Activated CD4-positive, alpha-beta T cell treated with anti-CD3 and anti-CD28 coated beads, Interleukin-10, Interleukin-2, amounts not matched to agents 100 ng/mL and 50 ng/mL, durations not matched to agents 16 hours and 8 hours (primary cell): ENCODE results near the gene ACAD11.

Source experiments
- DNase-seq: peaks from one replicate; pipeline ENCODE4 v3.0.0-alpha.2; 2020

The ACAD11 gene, protein sequence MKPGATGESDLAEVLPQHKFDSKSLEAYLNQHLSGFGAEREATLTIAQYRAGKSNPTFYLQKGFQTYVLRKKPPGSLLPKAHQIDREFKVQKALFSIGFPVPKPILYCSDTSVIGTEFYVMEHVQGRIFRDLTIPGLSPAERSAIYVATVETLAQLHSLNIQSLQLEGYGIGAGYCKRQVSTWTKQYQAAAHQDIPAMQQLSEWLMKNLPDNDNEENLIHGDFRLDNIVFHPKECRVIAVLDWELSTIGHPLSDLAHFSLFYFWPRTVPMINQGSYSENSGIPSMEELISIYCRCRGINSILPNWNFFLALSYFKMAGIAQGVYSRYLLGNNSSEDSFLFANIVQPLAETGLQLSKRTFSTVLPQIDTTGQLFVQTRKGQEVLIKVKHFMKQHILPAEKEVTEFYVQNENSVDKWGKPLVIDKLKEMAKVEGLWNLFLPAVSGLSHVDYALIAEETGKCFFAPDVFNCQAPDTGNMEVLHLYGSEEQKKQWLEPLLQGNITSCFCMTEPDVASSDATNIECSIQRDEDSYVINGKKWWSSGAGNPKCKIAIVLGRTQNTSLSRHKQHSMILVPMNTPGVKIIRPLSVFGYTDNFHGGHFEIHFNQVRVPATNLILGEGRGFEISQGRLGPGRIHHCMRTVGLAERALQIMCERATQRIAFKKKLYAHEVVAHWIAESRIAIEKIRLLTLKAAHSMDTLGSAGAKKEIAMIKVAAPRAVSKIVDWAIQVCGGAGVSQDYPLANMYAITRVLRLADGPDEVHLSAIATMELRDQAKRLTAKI

DNA sequence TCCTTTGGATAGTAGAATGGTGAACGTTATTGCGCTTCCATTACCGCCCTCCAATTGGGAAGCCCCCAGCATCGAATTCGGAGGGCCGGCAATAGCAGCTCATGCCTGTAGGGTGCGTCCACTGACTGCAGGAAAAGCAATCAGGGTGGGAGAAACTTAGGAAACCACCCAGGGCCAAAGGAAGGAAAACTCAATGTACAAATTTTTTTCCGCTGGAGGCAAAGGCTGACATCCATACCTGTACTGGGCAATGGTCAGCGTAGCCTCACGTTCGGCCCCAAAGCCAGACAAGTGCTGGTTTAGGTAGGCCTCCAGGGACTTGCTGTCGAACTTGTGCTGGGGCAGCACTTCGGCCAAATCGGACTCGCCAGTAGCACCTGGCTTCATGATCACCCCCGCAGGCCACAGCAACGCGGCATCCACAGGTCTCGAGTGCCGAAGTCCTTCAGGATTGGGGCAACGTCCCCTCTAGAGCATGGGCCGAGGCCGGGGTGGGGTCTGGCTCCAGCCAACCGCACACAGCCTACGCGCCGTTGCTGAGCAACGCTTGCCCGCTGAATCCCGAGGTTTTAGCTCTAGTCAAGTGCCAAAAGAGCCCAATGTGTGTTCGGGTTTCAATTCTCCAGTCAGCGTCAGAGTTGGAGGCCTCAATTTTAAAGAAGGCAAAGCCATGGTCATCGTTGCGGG is at the start of gene ACAD11:
Gene ACAD11, minus strand, starts transcription at position 445 of the 687 bp plus-strand sequence. Its CDS starts 58 bp downstream, at position 387.
- peak; percentile 50 for DNase-seq

DNA sequence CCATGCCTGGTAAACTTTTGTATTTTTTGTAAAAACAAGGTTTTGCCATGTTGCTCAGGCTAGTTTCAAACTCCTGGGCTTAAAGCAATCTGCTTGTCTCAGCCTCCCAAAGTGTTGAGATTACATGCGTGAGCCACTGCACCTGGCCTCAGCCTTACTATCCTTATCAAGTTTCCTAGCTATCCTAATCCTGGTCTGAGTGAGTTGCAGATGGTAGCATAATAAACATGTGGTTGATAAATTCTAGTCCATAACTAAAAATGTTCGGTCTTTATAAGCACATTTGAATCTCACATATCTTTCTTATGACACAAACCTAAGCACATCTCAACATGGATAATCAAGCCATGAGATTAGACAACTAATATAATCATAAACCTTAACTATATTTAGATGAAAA is 44.1 kb upstream of the ACAD11 start:
- DNase-seq = no peak

DNA sequence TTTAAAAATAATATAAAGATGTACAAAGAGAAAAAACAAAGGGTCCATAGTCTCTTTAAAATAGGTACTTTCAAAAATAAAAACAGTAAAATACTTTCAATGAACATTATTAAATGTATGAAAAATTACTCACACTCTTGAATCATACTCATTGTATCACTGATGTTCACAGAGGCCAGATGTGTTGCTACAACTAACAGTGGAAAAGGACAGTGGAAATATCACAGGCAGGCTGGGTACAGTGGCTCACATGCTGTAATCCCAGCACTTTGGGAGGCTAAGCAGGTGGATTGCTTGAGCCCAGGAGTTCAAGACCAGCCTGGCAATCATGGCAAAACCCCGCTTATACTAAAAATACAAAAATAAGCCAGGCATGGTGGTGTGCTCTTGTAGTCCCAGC is 35.8 kb upstream of the ACAD11 start:
- DNase-seq = no peak

DNA sequence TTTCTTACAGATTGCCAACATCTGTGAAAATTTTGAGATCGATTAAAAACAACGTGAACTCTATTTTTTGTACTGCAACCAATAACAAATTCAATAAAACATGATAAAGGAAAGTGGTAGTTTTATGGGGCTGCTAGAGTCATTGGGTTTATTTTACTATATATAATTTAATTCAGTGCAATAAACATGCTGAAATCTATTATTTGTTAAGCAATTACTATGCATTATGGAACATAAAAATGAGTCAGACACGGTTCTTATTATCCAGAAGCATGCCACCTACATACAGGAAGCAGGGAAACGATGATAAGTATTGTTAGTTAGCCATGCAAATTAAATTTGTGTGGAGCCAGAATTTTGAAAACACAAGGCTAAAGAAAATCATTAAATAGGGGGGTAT is 35.4 kb upstream of the ACAD11 start:
- no peak for DNase-seq

DNA sequence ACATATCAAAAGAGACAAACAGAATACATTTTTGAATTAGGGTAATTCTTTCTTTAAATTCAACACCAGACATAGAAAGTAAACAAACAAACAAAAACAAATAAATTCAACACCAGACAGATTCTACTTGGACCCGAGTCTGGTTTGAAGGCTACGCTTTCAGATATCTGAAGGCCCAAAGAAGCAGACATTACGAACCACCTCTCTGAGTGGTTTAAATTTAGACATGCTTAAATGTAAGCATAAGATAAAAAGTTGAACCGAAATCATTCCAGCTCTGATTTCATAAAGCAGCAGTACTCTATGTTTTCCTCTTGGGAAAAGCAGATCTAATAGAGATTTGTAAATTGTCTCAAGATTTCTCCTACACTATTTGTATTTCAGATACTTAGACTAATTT is 30.4 kb upstream of the ACAD11 start:
- DNase-seq = no peak

DNA sequence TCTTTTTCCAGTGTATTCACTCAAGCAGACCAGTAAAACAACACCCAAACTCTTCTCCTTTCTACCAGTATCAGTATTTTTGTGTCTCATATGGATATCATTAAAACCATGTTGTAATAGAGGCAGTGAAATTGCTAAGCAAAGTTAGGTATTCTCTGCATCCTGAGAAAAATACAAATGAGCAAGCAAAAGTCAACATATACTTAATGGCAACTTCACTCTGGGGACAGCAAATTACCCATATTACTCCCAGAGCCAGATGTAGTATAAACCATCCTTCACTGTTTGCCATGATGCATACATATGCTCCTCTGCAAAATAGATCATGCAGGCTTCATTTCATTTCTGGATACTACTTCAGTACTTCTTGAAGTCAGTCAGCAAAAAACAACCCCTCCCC is 22.6 kb upstream of the ACAD11 start:
- DNase-seq = no peak

DNA sequence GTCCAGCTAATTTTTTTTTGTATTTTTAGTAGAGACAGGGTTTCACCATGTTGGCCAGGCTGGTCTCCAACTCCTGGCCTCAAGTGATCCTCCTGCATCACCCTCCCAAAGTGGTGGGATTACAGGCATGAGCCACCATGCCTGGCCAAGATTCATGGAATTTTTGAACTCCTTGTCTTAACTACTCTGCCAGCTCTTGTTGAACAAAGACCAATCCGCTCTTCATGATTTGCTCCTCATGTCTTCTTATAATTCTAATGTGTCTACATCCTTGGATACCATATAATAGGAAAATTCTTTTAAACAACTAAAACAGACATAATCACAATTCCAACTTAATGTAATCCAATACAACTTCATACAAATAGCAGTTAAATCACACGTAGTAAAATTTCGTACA is 21.8 kb upstream of the ACAD11 start:
- DNase-seq = no peak

DNA sequence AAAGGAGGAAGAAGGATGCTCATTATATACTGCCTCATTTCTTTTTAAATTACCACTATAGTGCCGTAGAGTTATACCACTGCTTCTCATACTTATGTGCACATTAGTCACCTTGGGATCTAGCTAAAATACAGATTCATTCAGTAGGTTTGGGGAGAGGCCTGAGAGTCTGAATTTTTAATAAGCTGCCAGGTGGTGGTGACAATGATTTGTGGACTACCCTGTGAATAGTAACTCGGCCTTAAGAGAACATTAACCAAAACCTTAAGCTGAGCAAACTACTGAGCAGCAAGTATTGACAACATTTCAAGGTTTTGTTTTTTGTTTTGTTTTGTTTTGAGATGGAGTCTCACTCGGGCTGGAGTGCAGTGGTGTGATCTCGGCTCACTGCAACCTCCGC is 20.3 kb upstream of the ACAD11 start:
- no peak for DNase-seq

DNA sequence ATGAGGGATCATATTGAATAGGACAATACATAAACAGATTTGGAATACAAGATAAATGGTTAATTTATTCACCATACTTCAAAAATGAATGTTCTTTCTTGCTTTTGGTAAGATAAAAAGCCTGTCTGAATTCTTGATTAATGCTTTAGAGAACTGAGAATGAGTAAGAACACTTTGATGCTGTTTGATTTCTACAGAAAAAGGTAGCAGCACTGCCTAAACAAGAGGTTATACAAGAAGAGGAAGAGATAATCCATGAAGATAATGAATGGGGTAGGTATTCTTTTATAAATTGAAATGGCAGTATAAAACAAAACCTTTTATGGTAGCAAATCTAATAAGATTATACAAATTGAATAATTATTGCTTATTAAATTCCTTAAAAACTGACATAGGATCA is 15.8 kb upstream of the ACAD11 start:
- no peak for DNase-seq

DNA sequence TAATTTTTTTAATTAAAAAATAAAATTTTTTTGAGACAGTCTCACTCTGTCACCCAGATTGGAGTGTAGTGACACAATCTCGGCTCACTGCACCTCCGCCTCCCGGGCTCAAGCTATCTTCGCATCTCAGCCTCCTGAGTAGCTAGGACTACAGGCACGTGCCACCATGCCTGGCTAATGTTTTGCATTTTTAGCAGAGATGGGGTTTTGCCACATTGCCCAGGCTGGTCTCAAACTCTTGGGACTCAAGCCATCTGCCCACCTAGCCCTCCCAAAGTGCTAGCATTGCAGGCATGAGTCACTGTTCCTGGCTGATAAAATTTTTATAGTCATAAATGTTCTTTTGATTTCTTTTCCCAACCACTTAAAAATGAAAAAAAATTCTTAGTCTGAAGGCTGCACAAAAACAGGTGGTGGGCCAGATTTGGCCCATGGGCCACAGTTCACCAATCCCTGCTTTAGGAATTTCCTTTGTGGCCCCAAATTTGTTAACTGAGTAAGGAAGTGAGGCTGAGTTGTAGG is 9.7 kb upstream of the ACAD11 start:
- DNase-seq = no peak

DNA sequence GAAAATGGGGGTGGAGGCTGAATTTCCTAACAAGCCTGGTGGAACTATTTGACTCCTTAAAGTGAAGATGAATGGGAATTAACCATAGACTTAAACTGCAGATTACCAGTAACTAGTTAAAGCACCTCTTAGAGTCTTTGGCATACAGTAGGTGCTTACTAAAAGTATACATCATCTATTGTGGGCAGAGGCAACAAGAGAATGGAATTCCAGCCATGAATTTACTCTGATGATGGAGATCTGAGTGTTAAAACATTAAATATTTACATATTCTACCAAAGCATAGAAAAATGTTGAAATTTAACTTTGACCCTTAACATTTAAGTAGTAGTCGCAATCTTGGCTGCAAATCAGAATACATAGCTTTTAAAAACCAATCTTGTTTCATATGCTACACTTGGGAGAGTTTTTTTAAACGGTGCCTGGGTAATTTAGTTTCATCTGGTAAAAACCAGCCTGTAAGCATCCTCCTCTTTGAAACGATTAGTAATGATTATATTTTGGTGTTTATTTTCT is 5.7 kb upstream of the ACAD11 start:
- no peak for DNase-seq

DNA sequence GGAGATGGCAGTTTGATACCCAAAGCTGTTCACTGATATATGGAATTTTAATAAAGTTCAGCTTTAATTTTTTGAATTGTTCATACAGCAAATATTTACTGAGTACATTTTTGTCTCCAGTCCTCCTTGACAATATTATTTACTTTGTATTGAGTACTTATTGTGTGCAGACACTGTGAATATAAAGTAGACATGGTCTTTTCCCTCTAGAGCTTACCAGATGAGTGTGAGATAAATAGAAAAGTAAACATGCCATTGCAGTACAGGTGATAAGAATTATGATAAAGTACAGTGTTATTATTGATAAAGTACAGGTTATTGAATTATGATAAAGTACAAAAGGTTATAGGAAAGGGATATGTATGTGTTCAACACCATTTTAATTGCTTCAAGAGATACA is 2.6 kb upstream of the ACAD11 start:
- DNase-seq = no peak

DNA sequence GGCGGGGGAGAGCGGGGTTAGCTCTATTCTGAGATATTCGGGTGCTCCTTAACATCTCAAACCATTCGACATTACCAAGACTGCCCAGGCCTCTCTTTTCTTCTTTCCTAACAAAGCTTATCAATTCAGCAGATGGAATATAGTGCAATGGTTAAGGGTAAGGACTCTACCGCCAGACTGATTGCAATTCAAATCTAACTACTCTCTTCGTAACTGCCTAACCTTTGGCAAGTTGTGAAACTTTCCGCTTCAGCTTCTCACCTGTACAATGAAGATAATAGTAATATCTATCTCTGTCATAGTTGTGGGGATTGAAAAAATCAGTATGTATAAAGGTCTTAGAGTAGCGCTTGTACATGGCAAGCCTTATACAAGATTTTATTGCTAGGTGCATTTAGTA is 1.5 kb upstream of the ACAD11 start:
- peak; percentile 5 for DNase-seq

DNA sequence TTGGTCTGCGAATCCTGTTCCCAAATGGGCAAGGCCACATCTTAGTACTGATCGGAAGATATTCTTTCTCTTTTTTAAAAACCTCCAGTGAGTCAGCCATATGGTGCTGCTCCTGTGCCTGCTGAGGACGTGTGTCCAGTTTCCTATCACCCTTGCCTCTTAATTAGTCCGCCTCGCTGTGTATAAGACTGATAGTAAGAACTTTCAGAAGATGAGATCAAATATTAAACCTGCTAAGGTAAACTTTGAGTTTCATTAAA is 1.1 kb upstream of the ACAD11 start:
- no peak for DNase-seq

DNA sequence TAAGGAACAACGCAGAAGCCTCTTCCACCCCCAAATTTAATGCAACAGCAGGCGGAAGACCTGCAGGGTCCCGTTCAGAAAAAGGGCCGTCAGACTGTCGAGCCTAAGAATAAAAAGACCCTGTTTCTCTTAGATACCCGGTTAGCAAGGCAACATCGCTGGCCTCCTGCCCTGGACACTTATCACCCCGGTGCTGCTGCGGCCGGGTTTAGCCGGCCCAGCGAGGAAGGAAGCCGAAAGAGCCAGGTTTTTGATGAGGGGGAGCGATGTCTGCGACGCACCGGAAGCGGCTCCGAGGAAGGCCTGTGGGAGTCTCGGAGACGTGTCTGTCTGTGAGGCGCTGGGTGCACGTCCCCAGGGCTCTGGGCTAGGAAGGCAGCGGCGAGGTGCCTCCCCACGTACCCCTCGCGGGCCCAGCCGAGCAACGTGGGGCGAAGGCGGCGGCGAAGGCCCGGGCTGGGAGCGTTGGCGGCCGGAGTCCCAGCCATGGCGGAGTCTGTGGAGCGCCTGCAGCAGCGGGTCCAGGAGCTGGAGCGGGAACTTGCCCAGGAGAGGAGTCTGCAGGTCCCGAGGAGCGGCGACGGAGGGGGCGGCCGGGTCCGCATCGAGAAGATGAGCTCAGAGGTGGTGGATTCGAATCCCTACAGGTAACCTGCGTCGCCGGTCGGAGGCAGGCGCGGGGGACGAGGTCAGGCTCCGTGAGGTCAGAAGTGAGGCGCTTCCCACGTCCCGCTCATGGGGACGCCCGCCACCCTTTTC is 622 bp upstream of the ACAD11 start, which contains the start of gene UBA5:
Gene UBA5, plus strand, starts transcription at position 278 of the 759 bp plus-strand sequence. Its CDS starts 209 bp downstream, at position 487.
- DNase-seq = peak; percentile 80

DNA sequence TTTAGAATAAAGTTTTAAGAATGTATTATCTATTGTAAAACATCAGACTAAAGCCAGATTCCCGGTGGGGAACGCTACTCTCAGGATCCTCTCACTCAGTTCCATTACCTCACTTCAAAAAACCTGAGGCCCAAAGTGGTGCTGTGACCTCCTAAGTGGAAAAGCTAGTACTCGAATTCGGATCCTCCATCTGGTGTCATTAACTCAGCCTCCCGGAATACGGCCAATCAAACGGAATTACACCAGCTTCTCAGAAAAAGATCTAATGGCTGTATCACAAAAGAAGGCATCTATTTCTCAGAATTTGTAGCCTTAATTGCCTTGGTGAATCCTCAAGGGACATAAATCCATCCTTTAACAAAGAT is 627 bp downstream of the ACAD11 start:
- DNase-seq = no peak

DNA sequence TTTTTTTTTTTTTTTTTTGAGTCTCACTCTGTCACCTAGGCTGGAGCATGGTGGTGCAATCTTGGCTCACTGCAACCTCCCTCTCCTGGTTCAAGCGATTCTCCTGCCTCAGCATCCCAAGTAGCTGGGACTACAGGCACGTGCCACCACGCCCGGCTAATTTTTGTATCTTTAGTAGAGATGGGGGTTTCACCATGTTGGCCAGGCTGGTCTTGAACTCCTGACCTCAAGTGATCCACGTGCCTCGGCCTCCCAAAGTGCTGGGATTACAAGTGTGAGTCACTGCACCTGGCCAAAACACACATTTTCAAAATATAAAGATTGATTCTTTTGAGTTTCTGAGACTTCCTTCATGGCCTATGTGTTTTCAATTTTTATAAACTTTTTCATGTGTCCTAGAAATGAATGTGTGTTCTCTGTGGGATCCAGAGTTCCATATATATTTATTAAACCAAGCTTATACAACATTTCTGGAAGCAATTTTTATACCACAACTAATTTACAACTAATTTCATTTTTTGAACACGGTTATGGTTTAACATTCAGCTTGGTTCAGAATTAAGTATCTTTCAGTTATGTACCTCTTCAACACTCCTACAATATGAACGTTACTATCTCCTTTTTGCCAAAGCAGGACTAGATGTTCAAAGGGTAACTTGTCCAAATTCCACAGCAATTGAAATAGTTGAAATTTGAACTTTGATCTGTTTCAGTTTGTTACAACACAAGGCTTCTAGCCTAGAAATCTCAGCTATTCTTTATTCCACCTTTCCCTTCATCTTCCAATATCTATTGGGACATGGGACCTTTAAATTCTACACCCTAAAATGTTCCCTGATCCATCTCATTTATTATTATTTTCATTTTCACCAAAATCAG is 1.5 kb downstream of the ACAD11 start:
- DNase-seq = no peak

DNA sequence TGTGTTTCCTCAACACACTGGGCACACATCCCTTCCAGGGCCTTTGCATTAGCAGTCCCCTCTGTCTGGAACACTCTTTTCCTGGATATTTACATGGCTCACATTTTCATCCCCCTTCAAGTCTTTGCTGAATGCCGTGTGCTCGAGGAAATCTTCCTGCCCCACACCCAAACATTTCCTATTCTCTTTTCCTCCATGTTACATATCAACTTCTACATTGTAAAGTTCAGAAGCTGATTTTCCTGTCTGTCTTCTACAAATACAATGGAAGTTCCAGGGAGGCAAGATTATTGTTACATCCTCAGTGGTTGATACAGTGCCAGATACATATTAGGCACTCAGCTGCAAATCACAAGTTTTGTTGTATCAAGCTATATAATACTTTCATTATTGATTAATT is 4.1 kb downstream of the ACAD11 start:
- no peak for DNase-seq

DNA sequence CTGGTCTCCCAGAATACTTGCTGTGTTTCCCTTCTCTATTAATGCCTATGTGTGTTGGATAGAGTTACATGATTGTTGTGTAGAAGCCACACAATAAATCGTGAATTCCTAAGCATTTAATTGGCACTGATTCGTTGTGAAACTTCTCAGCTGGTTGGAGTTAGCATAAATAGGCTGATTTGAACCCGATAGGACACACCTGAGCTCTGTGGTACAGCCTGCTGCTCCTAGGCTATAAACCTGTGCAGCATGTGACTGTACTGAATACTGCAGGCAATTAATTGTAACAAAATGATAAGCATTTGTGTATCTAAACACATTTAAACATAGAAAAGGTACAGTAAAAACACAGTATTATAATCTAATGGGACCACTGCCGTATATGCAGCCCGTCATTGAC is 4.9 kb downstream of the ACAD11 start:
- DNase-seq = no peak

DNA sequence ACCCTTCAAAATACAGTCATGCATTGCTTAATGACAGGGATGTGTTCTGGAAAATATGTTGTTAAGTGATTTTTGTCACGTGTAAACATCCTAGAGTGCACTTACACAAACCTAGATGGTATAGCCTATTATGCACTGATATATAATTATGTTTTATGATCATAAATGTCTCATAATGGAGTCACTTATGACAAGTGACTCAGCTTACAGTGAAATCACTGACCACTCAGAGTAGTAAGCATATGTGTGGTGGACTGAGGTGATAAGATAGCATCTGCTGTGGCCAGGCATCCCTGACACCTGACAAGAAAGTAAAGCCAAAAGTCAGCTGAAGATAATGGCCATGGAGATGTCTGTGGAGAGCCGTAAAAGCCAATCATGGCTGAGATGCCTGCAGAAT is 5.4 kb downstream of the ACAD11 start:
- no peak for DNase-seq

DNA sequence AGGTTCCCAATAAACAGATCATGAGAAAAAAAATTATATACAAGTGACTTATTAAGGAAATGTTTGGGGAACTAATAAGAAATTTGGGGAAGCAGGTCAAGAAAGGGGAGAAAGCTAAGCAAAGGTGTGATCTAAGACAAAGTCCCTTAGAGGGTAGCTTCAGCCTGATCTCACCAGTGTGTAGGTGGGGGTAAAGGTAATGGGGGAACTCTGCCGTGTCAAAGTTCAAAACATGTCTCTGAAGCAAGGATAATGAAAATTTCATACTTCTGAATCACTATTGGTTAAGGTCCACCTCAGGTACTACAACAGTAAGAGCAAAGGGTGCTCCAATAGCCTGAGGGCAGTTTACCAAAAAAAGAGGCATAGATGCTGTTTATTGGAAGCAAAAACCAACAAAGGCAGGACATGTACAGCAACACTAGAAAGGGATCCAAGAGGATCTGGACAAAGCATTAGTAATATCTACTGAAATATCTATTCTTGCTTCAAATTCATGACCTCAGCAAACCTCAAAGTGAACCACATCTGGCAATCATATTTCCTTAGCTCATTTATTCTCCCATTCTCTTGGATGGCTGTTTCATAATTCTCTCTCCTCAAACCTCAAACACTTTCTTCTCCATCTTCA is 6.9 kb downstream of the ACAD11 start:
- no peak for DNase-seq
